Measurements from ENCODE around the gene CARTPT.

Gene CARTPT

DNA sequence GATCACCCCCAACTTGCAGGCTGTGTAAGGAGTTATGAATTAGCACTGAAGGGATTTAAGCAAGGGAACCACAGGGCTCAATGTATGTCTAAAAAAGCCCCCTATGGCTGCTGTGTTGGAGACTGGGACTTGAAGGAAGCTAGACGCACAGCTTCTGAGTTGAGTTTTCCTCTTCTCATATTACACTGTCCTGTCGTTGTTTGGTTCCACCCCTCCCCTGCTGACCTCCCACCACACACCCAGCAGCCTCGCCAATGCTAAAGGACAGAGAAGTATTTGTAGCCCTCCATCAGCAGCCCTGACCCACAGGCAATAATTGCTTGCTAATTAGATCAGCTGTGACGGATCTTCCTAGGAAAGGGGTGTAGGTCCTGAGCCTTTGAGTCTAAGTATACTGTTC, 15.1 kb upstream of the CARTPT start:
- H3K4me3 ChIP-seq (ENCODE audit: low read length): no peak overlapping the region
- DNase-seq (ENCODE audit: low read depth): no peak
- no peak for TF ChIP-seq CTCF (conservative IDR thresholded peaks at IDR 0.05; ENCODE audit: low read length)

DNA sequence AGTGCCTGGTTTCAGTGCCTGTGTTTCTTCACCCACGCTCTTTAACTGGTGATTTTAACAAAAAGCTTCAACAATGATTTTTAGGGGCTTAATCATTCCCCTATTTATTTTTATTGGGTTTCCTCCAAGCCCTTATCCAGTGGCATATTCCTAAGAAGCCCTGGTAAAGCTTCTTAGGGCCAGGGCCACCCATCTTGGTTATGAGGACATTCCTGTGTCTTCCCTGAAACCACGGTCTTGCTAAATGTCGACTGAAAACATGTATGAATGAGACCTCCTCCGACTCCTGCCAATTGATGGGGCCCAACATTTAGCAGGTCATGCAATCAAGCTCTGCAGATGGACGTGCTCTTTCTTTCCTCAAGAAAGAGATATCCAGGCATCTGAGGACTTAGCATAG, 13.7 kb upstream of the CARTPT start:
- DNase-seq (ENCODE audit: low read depth): no peak

DNA sequence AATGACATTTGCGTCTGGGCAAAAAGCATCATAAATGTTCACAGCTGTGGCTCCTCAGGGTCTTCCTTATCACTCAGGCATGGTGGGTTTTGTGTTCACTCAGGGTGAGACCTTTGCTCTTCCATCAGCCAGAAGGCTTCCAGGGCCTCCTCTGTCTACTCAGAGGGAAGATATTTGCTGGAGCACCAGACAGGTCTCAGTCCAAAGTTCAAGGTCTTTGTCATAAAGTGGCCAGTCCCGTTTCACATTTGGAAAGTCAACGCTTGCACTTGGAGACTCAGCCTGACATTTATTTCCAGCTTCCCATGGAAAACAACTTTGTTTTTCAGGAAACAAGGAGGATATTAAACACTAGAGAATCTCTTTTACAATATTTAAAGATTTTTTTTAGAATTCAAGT, 12.2 kb upstream of the CARTPT start:
- no peak for DNase-seq (ENCODE audit: low read depth)
- TF ChIP-seq CTCF (conservative IDR thresholded peaks at IDR 0.05; ENCODE audit: low read length): no peak
- H3K4me3 ChIP-seq (ENCODE audit: low read length): no peak overlapping the region

More for the DNA sequence above, 13.7 kb upstream of the CARTPT start:
- no peak overlapping the region for H3K4me3 ChIP-seq (ENCODE audit: low read length)
- no peak for TF ChIP-seq CTCF (conservative IDR thresholded peaks at IDR 0.05; ENCODE audit: low read length)

- no peak for TF ChIP-seq CTCF (conservative IDR thresholded peaks at IDR 0.05; ENCODE audit: low read length)
- no peak for DNase-seq (ENCODE audit: low read depth)
- H3K4me3 ChIP-seq (ENCODE audit: low read length): no peak overlapping the region
Measured at GRCh38 chr5:71711610-71712009, 7.5 kb upstream of the CARTPT start.

GRCh38 chr5:71714911-71715310, 4.2 kb upstream of the CARTPT start:
- TF ChIP-seq CTCF (conservative IDR thresholded peaks at IDR 0.05; ENCODE audit: low read length): no peak
- no peak overlapping the region for H3K4me3 ChIP-seq (ENCODE audit: low read length)
- no peak for DNase-seq (ENCODE audit: low read depth)

- no peak for DNase-seq (ENCODE audit: low read depth)
- H3K4me3 ChIP-seq (ENCODE audit: low read length): no peak overlapping the region
- TF ChIP-seq CTCF (conservative IDR thresholded peaks at IDR 0.05; ENCODE audit: low read length): no peak
Measured at GRCh38 chr5:71727978-71728377, 8.9 kb downstream of the CARTPT start.

- no peak for DNase-seq (ENCODE audit: low read depth)
- no peak overlapping the region for H3K4me3 ChIP-seq (ENCODE audit: low read length)
- TF ChIP-seq CTCF (conservative IDR thresholded peaks at IDR 0.05; ENCODE audit: low read length): no peak
Measured at GRCh38 chr5:71731015-71731414, 11.9 kb downstream of the CARTPT start.
